H1 (cell line): ENCODE measurements around the gene C2. TPM values are rescaled to one million over a fixed set of nuclear protein-coding genes. Genes with fewer than 3 reads are reported as not detected.
"Not testable (repeated sequence)": the region's sequence is repeated elsewhere in the genome, so short reads cannot be mapped to it uniquely, and the experiment has no call there.

Experiments used
- CTCF ChIA-PET: fragments of 300-600 bp; sonication (Branson Sonifier 250); formaldehyde crosslinking; loops from one replicate; lab custom pipeline; 2021; ENCODE audit not compliant: partially characterized antibody; lab: Charles Lee
- POLR2A ChIA-PET: fragments of 300-600 bp; sonication (Branson Sonifier 250); formaldehyde crosslinking; loops from one replicate; lab custom pipeline; 2021; ENCODE audit warnings: inconsistent platforms; ENCODE audit not compliant: partially characterized antibody; lab: Charles Lee
- DNase-seq, 2 experiments: peaks; one replicate each; pipeline versions ENCODE4 v3.0.0 to v3.0.0-alpha.2; 2010 to 2022; ENCODE audit warnings: low spot score in 2 of 2, low read depth in 1 of 2, mixed read lengths in 1 of 2
- FAIRE-seq: peaks from 2 replicates; lab custom pipeline; 2011; peaks lifted over from hg19 to GRCh38; lab: Jason Lieb, UNC
- H2AFZ ChIP-seq: 2 replicates; pipeline ENCODE4 v1.8.1; 2012; ENCODE audit warnings: low read length, inconsistent platforms
- H2AK5ac ChIP-seq: 2 replicates; pipeline ENCODE4 v1.6.1; 2013; ENCODE audit warnings: low read depth, low read length
- H2BK120ac ChIP-seq: replicated peaks from 2 replicates; pipeline ENCODE3; 2013; ENCODE audit warnings: low read depth, low read length, inconsistent platforms
- H2BK12ac ChIP-seq: 2 replicates; pipeline ENCODE4 v1.6.1; 2013; ENCODE audit warnings: low read depth, low read length
- H2BK15ac ChIP-seq: 2 replicates; pipeline ENCODE4 v1.6.1; 2013; ENCODE audit warnings: low read length
- H2BK20ac ChIP-seq: 2 replicates; pipeline ENCODE4 v1.6.1; 2013; ENCODE audit warnings: low read length
- H2BK5ac ChIP-seq: 2 replicates; pipeline ENCODE4 v1.6.1; 2013; ENCODE audit warnings: low read depth, low read length
- H3K14ac ChIP-seq: 2 replicates; pipeline ENCODE4 v1.6.1; 2013; ENCODE audit warnings: inconsistent platforms; ENCODE audit not compliant: insufficient read length
- H3K18ac ChIP-seq: 2 replicates; pipeline ENCODE4 v1.6.1; 2013; ENCODE audit warnings: low read length; ENCODE audit errors: extremely low read depth
- H3K23ac ChIP-seq: 2 replicates; pipeline ENCODE4 v1.6.1; 2013; ENCODE audit warnings: inconsistent platforms; ENCODE audit not compliant: insufficient read length
- H3K23me2 ChIP-seq: 2 replicates; pipeline ENCODE4 v1.6.1; 2013; ENCODE audit warnings: low read depth, low read length
- H3K27ac ChIP-seq: 2 replicates; pipeline ENCODE4 v1.6.1; 2011; ENCODE audit warnings: low read depth, low read length, inconsistent platforms
- H3K27me3 ChIP-seq, 4 experiments: replicated peaks in 1 of 4; 1 replicate in 1 of 4; 2 replicates in 3 of 4; pipeline versions ENCODE4 v1.6.1 to v1.8.1; 2011 to 2013; ENCODE audit warnings: low read length in 3 of 4, mild to moderate bottlenecking in 3 of 4, inconsistent platforms in 2 of 4, mixed read lengths in 2 of 4, moderate library complexity in 1 of 4; ENCODE audit not compliant: control insufficient read depth in 3 of 4, insufficient read depth in 3 of 4; ENCODE audit errors: extremely low read depth in 1 of 4
- H3K36me3 ChIP-seq, 4 experiments: 2 replicates each; pipeline versions ENCODE4 v1.6.1 to v1.8.1; 2011 to 2013; ENCODE audit warnings: mild to moderate bottlenecking in 4 of 4, low read length in 3 of 4, moderate library complexity in 2 of 4, control low read depth in 1 of 4, inconsistent platforms in 1 of 4; ENCODE audit not compliant: insufficient read depth in 4 of 4, control insufficient read depth in 2 of 4
- H3K4ac ChIP-seq: replicated peaks from 2 replicates; pipeline ENCODE3; 2013; ENCODE audit warnings: low read length, low read depth, mixed read lengths, inconsistent platforms; ENCODE audit not compliant: insufficient read length
- H3K4me1 ChIP-seq, 4 experiments: replicated peaks in 1 of 4; 1 replicate in 1 of 4; 2 replicates in 3 of 4; pipeline versions ENCODE4 v1.6.1 to v1.8.1; 2011 to 2013; ENCODE audit warnings: low read length in 3 of 4, inconsistent platforms in 2 of 4, mixed read lengths in 1 of 4; ENCODE audit not compliant: insufficient read depth in 4 of 4, control insufficient read depth in 3 of 4
- H3K4me2 ChIP-seq, 2 experiments: 2 replicates each; pipeline versions ENCODE4 v1.6.1 to v1.8.1; 2011 to 2013; ENCODE audit warnings: low read depth in 2 of 2, low read length in 2 of 2, control low read depth in 1 of 2, inconsistent platforms in 1 of 2, mild to moderate bottlenecking in 1 of 2; ENCODE audit not compliant: insufficient read depth in 1 of 2
- H3K4me3 ChIP-seq, 4 experiments: fragments of 200-600, 300-600 bp in 1 of 4; sonication (generic), shearing (Covaris generic), sonication (Bioruptor Twin) in 1 of 4; 2 replicates each; pipeline versions ENCODE4 v1.5.1 to v1.8.1; 2011 to 2016; ENCODE audit warnings: low read length in 4 of 4, low read depth in 3 of 4, control low read depth in 2 of 4, inconsistent platforms in 2 of 4, mild to moderate bottlenecking in 2 of 4, mixed read lengths in 1 of 4, moderate library complexity in 1 of 4; ENCODE audit not compliant: insufficient read depth in 2 of 4; ENCODE audit errors: extremely low read depth in 1 of 4
- H3K56ac ChIP-seq: replicated peaks from 2 replicates; pipeline ENCODE3; 2013; ENCODE audit warnings: low read depth, mild to moderate bottlenecking, mixed read lengths, low read length, inconsistent platforms; ENCODE audit not compliant: insufficient read length
- H3K79me1 ChIP-seq: 2 replicates; pipeline ENCODE4 v1.6.1; 2013; ENCODE audit warnings: low read depth, low read length, control low read depth
- H3K79me2 ChIP-seq, 2 experiments: 2 replicates each; pipeline versions ENCODE4 v1.6.1 to v1.8.1; 2012 to 2013; ENCODE audit warnings: low read length in 2 of 2, mild to moderate bottlenecking in 2 of 2, inconsistent platforms in 1 of 2; ENCODE audit not compliant: insufficient read depth in 2 of 2, control insufficient read depth in 1 of 2
- H3K9ac ChIP-seq, 4 experiments: replicated peaks in 1 of 4; 1 replicate in 1 of 4; 2 replicates in 3 of 4; pipeline versions ENCODE4 v1.6.1 to v1.8.1; 2011 to 2013; ENCODE audit warnings: low read depth in 3 of 4, low read length in 3 of 4, control low read depth in 2 of 4, mild to moderate bottlenecking in 2 of 4, moderate library complexity in 2 of 4, inconsistent platforms in 1 of 4; ENCODE audit errors: extremely low read depth in 1 of 4
- H3K9me3 ChIP-seq, 2 experiments: 2 replicates each; pipeline versions ENCODE4 v1.6.1 to v1.8.1; 2012 to 2013; ENCODE audit warnings: mild to moderate bottlenecking in 2 of 2, moderate library complexity in 2 of 2, control low read depth in 1 of 2, inconsistent platforms in 1 of 2, low read depth in 1 of 2, low read length in 1 of 2, mixed read lengths in 1 of 2; ENCODE audit not compliant: insufficient read depth in 2 of 2
- H4K20me1 ChIP-seq, 2 experiments: replicated peaks in 1 of 2; 2 replicates each; pipeline versions ENCODE3 to v1.8.1; 2011 to 2013; ENCODE audit warnings: inconsistent platforms in 2 of 2, low read length in 2 of 2, mild to moderate bottlenecking in 1 of 2; ENCODE audit not compliant: insufficient read depth in 2 of 2, control insufficient read depth in 1 of 2
- H4K5ac ChIP-seq: 2 replicates; pipeline ENCODE4 v1.6.1; 2013; ENCODE audit warnings: low read length, low read depth, mixed read lengths, inconsistent platforms; ENCODE audit not compliant: insufficient read length
- H4K8ac ChIP-seq: 2 replicates; pipeline ENCODE4 v1.8.0; 2013; ENCODE audit warnings: mild to moderate bottlenecking, moderate library complexity, low read length, inconsistent platforms; ENCODE audit not compliant: insufficient read depth; ENCODE audit errors: extremely low read depth
- H4K91ac ChIP-seq: replicated peaks from 2 replicates; pipeline ENCODE3; 2013; ENCODE audit warnings: low read length, mixed read lengths, inconsistent platforms; ENCODE audit not compliant: insufficient read length
- WGBS, 2 experiments: shearing (Covaris generic) in 1 of 2; methylation state at CpG; one replicate each; pipeline versions ENCODE4 v1.1.6 to v1.1.7; 2013 to 2015; ENCODE audit warnings: low lambda C conversion rate in 2 of 2, mixed read lengths in 2 of 2, inconsistent platforms in 1 of 2, low coverage in 1 of 2, missing lambda C conversion rate in 1 of 2; ENCODE audit not compliant: insufficient replicate concordance in 2 of 2, insufficient coverage in 1 of 2, insufficient read length in 1 of 2; ENCODE audit errors: extremely low coverage in 1 of 2, missing lambda C conversion rate in 1 of 2; 5-methylcytosine and 5-hydroxymethylcytosine counted together
- polyA plus RNA-seq, 7 experiments: library from polyadenylated mRNA; depleted of rRNA in 3 of 7; stranded (reverse) in 5 of 7; unstranded in 2 of 7; fragments of >200 nt in 5 of 7; fragments of 200-250 nt in 2 of 7; gene quantifications; 1 replicate in 5 of 7; 2 replicates in 1 of 7; 4 replicates in 1 of 7; pipeline versions ENCODE4 v1.2.1 to v1.2.3, GENCODE V29; 2011 to 2013; ENCODE audit warnings: missing spikeins in 2 of 7, mixed read lengths in 2 of 7
- total RNA-seq: library from RNA; stranded (reverse); fragmentation: NEBNext Ultra II Directional; extraction: Animal tissue kit (Norgen Biotek cat#: 25700); gene quantifications from 2 replicates; pipeline ENCODE4 v1.2.1, GENCODE V29; 2021

C2 gene
- total and polyA plus RNA-seq, 2 of the 8 experiments (the other 6 are each of a cell fraction or from before 2014, with no cell fraction given), result 0.26 to 0.38 TPM

DNA sequence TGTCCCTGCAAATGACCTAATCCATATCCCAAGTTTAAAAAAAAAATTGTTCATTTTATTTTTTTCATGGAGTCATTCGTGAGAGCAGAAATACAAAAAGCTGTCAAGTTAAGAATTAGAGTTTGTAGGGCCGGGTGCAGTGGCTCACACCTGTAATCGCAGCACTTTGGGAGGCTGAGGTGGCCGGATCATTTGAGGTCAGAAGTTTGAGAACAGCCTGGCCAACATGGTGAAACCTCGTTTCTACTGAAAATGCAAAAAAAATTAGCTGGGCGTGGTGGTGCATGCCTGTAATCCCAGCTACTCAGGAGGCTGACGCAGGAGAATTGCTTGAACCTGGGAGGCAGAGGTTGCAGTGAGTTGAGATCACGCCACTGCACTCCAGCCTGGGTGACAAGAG lies 20.8 kb upstream of the C2 start:
- not testable (repeated sequence) for FAIRE-seq, H3K79me1 ChIP-seq, H3K14ac ChIP-seq, H3K79me2 ChIP-seq, H4K5ac ChIP-seq, H3K9me3 ChIP-seq, H3K23ac ChIP-seq, H2BK5ac ChIP-seq, H3K36me3 ChIP-seq, H3K9ac ChIP-seq, H2BK120ac ChIP-seq, H3K4ac ChIP-seq, H3K23me2 ChIP-seq, H4K20me1 ChIP-seq, H2AK5ac ChIP-seq, H4K91ac ChIP-seq, DNase-seq, H3K27ac ChIP-seq, H2BK15ac ChIP-seq, H4K8ac ChIP-seq, H2AFZ ChIP-seq, H2BK20ac ChIP-seq, H2BK12ac ChIP-seq, H3K27me3 ChIP-seq, H3K56ac ChIP-seq, H3K4me3 ChIP-seq, H3K18ac ChIP-seq
- peaks cover 0 to 11% (median 5%) of the 10 kb centered on the region in 4 experiments; a peak in 5 of 7 replicates for H3K4me1 ChIP-seq
- ChIA-PET CTCF (interaction anchor here (0.6 to 1.9 kb wide), 6 partner anchors 9 to 46 kb away, joined by 3 to 10 read pairs (median 5); no protein-coding TSS in a partner anchor), POLR2A (interaction anchor here (0.6 to 2.8 kb wide), 9 partner anchors 9 to 349 kb away, joined by 3 to 10 read pairs (median 5); partner anchors contain the start of gene EHMT2)
- H3K4me2 ChIP-seq, result peak overlapping the region in 1 of 2 experiments; percentile 58; a peak in 3 of 4 replicates
- 75% methylated on average over 8 of the region's 8 CpGs; no CpG with 5 or more reads in 1 of the 2 experiments for WGBS, 2 experiments
